ENCODE results near the gene DQX1.

DQX1 gene

GRCh38 chr2:74533464-74533863 is 7.4 kb upstream of the DQX1 start:
- no peak overlapping the region for H3K4me3 ChIP-seq (replicated peaks; ENCODE audit: low read depth, low read length)
- DNase-seq (ENCODE audit: low read depth), result no peak
- TF ChIP-seq CTCF (IDR thresholded peaks at IDR 0.05; ENCODE audit: low read length, missing control alignments), result no peak

DNA sequence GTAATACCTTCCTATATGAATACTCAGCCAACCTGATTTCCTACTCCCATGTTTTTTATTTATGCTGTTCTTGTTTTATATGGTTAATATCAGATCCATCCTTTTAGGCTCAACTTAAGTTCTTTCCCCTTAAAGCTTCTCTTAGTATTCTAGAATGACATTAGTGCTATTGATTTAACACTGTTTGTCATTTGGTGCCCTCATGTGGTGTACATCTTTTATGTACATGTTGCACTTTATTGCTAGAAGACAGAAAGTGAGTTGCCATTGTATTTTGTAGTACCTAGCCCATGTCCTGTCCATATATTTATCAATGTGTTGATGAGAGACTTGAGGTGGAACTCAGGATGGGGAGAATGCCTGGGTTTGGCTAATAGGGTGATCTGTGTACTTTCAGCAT is 6.2 kb upstream of the DQX1 start:
- no peak overlapping the region for H3K4me3 ChIP-seq (replicated peaks; ENCODE audit: low read depth, low read length)
- TF ChIP-seq CTCF (IDR thresholded peaks at IDR 0.05; ENCODE audit: low read length, missing control alignments), result peak; percentile 36
- DNase-seq (ENCODE audit: low read depth), result peak; percentile 72

- no peak overlapping the region for H3K4me3 ChIP-seq (replicated peaks; ENCODE audit: low read depth, low read length)
- no peak for TF ChIP-seq CTCF (IDR thresholded peaks at IDR 0.05; ENCODE audit: low read length, missing control alignments)
- DNase-seq (ENCODE audit: low read depth), result no peak
These were observed 5.6 kb upstream of the DQX1 start for GRCh38 chr2:74531666-74532065.

GRCh38 chr2:74530239-74531187 is 4.5 kb upstream of the DQX1 start:
- peak overlapping the region; percentile 98 for H3K4me3 ChIP-seq (replicated peaks; ENCODE audit: low read depth, low read length)
- no peak for TF ChIP-seq CTCF (IDR thresholded peaks at IDR 0.05; ENCODE audit: low read length, missing control alignments)
- DNase-seq (ENCODE audit: low read depth), result peak; percentile 54

DNA sequence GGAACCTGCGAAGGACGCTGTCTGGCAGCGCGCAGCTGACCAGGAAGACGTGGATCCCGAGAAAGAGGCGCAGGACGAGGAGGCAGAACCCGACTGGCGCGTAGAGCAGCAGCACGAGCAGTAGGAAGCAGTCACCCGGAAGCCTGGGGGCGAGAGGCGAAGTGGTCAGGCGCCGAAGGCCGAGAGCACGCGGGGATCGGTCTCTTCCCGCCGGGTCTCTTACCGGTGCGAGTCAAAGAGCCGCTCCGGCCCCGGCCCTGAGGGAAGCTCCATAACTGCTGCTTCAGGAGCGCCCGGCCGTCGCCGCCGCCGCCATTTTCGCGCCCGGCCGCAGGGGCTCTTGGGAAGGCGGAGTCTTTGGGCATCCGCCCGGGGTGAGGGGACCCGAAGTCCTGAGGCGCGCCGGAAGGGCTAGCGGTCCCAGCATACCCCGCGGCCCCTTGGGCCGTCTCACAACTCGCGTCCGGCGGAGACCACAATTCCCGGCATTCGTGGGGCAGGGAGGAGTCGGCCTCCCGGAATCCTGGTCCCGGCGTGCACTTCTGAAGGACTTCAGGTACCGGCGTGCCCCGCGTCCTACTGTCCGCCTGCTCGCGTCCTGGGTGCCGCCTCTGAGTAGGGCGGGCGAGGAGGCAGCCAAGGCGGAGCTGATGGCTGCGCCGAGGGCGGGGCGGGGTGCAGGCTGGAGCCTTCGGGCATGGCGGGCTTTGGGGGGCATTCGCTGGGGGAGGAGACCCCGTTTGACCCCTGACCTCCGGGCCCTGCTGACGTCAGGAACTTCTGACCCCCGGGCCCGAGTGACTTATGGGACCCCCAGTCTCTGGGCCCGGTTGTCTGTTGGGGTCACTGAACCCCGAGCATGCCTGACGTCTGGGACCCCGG is 3.6 kb upstream of the DQX1 start, which contains the start of the genes AUP1 and HTRA2:
Gene AUP1, minus strand, starts transcription at position 350 of the 882 bp plus-strand sequence. Its CDS starts 77 bp downstream, at position 273.
Gene HTRA2, plus strand, starts transcription at position 577 of the 882 bp plus-strand sequence. Its CDS starts 74 bp downstream, at position 651.
- peak; percentile 99 for DNase-seq (ENCODE audit: low read depth)
- TF ChIP-seq CTCF (IDR thresholded peaks at IDR 0.05; ENCODE audit: low read length, missing control alignments), result no peak
- H3K4me3 ChIP-seq (replicated peaks; ENCODE audit: low read depth, low read length), result peak within 1 kb of the TSS; percentile 98

DNA sequence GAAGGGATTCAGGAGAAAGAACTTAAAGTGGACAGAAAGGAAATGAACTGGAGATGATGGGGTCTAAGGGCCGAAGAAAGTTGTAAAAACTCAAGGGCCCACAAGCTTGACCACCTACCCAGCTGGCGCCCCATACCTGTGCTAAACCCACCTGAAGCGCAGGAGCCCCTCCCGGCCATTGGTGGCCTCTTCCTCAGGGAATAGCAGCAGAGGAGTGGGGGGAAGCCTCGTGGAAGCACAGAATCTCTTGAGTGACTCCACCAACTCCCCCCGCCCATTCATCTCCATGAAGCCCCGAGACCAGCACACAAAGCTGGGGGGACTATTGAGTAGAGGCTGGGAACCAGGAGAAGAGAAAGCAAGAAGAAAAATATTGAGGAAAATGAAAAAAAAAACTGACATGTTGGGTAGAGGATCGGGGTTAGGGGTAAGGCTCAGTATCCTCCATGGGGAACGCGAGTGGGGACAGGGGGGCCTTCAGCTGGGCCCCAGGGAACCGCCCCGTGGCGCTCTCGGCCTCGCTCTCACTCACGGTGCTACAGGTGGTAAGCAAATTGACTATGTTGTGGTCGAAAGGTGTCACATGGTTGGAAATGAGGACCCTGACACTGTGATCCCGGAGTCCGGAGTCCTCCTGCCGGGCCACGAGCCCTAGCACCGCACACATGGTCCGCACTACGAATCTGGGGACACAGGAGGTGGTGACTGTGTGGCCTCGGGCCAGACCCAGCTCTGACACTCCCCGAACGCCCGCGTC is 2.7 kb upstream of the DQX1 start:
- no peak for DNase-seq (ENCODE audit: low read depth)
- no peak for TF ChIP-seq CTCF (IDR thresholded peaks at IDR 0.05; ENCODE audit: low read length, missing control alignments)
- H3K4me3 ChIP-seq (replicated peaks; ENCODE audit: low read depth, low read length), result peak overlapping the region; percentile 98

Measured in fibroblast of pulmonary artery (primary cell).